CD4-positive, alpha-beta T cell treated with Interleukin-1 beta for 1 hour (primary cell): ENCODE results near the gene NCCRP1.

Experiments
- DNase-seq, 2 donors: peaks; one replicate each; pipeline ENCODE4 v3.0.0-alpha.2; 2020 to 2022

NCCRP1 gene

DNA sequence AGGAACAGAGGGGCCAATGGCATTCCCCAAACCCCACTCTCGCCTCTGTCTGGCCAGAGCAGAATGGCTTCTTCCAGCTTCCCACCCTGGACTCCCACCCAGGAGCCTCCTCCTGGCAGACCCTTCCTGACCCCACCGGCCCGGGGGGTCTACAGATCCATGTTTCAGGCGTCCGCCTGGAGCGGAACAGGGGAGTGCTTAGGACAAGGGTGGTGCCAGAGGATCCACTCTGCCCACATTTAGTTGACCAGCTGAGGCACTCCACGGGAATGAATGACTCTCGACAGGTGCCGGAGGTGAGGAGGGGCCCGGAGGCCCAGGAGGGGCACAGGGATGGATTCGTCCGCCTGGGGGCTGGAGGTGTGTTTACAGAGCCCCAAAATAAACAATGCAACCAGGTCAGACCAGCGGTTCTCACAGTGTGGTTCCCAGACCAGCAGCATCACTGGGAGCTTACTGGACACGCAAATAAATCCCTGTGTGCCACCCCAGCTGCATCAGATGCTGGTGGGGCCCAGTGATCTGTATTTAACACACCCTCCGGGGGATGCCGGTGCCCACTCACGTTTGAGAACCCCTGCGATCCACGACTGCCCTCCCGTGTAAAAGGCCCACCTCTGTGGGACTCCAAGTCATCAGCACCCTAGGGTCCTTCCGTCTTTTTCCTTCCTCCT is 15.1 kb upstream of the NCCRP1 start:
- no peak for DNase-seq

DNA sequence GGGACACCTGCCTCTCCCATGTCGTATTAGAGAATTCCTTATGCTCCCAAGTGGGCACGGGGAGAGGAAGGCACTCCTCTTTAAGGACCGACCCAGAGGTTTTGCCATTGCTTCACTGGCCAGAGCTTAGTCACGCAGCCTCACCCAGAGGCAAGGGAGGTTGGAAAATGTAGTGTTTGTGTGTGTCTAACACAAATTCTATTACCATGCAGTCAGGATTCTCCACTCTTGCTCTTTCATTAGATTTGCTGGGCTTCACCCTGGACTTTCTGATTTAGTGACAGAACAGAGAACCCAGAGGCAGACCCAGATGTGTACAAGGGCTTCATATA is 14.6 kb upstream of the NCCRP1 start:
- no peak for DNase-seq

DNA sequence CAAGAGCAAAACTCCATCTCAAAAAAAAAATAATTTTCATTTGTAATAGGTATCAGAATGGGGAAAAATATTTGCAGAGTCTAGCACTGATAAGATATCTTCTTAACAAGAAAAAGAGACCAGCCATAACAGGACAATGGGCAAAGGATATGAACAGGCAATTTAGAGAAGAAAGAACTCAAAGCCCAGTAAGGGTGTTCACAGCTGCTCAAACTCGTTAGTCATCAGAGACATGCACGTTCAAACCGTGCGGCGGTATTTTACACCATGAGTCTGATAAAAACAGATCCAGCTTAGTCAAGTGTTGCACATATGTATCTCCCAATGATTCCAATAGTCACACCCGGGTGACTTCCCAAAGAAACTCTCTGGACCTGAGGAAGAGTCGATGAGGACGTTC is 13.7 kb upstream of the NCCRP1 start:
- DNase-seq: no peak

DNA sequence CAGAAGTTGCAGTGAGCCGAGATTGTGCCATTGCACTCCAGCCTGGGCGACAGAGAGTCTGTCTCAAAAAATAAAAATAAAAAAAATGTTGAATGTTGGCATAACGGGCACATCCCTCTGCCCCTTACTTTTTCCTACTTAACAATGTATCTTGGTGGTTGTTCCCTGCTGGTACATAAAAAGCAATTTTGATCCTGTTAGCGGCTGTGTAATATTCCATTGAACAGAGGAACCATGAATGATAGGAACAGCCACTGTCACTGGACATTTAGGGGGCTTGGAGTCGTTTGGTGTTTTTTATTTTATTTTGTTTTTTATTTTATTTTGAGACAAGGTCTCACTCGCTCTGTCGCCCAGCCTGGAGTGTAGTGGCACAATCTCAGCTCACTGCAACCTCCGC is 10.4 kb upstream of the NCCRP1 start:
- no peak for DNase-seq

DNA sequence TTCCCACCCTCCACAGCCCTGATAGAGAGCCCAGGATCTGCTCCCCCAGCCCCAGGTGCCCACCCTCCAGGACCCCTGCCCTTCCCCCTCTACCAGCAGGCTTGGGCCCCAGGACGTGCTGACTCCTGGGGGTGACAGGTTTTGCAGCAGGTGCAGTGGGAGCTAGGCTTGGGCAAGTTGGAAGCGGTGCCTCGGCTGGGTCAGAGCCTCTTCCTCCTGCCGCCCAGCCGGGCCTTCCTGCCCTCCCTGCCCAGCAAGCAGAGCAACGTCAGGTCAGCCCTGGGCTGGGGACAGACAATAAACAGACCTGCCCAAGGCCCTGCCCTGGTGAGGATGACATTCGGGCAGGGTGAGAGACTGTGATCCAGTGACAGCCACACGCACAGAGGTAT is 9.2 kb upstream of the NCCRP1 start:
- DNase-seq: no peak

DNA sequence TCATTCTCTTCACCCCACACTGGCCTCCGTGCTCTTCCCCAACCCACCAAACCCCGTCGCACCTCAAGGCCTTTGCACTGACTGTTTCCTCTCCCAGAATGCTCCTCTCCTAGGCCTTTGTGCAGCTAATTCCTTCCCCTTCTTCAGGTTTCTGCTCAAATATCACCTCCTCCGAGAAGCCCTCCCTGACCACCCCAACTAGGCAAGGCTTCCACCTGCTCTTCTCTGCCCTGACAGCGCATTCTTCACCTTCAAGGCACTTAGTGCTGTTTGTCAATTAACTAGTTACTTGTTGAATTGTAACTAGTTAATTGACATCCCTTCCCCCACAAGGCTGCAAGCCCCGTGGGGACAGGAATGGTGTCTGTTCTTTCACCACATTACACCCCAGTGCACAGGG is 7.8 kb upstream of the NCCRP1 start:
- no peak for DNase-seq

DNA sequence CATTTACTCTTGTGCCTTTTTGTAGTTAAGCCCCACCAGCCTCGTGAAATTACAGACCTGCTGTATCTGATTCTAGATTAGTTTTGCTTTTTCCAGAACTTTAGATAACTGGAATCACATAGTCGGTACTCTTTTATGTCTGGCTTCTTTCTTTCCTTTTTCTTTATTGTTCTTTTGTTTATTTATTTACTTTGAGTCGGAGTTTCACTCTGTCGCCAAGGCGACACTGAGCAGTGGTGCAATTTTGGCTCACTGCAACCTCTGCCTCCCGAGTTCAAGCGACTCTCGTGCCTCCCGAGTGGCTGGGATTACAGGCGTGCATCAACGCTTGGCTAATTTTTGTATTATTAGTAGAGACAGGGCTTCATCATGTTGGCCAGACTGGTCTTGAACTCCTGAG is 6.0 kb upstream of the NCCRP1 start:
- DNase-seq: no peak

DNA sequence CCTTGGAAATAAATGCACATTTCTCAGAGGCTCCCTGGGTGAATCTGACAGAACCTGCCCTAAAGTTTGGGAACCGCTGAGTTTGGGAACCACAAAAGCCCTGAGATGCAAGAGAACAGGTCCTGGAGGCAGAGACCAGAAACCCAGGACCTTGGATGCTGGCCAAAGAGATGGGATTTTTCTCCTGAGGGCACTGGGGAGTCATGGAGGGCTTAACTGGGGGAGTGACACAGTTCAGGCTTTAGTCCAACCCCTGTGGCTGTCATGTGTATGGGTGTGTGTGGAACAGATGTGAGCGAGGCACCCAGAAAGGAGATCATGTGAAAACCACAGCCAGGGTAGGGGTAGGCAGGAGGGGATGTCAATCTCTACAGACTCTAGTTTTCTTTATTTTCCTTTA is 3.9 kb upstream of the NCCRP1 start:
- DNase-seq: no peak

DNA sequence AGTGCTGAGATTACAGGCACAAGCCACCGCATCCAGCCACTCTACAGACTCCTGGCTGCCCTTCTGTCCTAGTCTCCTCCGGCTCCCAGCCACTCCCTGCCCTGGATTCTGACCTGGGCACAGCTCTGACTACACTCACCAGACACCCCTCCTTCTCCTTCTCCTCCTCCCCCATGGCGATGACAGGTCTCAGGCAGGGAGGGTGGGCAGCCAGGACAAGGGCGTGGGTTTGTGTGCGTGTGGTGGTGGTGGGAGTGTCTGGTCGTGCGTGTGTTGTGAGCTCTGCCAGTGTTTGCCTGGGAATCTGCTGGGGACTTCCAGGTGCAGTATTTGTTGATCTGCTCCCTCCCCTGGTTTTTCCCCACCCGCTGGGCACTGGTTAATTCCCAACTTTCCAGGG is 3.0 kb upstream of the NCCRP1 start:
- no peak for DNase-seq

DNA sequence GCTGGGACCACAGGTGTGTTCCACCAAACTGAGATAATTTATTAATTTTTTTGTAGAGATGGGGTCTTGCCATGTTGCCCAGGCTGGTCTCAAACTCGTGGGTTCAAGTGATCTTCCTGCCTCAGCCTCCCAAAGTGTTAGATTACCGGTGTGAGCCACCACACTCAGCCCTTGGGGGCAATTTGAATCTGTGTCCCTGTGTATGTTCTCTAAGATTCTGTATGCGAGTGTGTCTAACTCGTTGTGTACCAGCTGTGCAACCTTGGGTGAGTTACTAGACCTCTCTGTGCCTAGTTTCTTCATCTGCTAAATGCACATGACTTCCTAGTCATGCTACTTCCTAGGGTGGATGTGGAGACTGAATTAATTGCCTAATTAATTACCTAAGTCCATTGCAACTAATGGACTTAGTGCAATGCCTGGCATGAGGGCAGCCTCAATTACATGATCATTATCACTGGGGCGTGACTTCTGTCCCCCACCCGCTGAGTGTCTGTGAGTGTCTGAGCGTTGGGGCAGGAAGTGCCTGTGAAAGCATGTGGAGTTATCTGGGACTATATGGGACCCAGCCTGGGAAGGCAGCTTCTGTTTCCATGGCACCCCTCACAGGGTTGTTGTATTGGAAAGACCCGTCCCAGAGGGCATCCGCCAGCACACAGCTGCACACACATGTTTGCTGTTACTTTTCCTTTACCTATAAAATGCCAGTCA is 1.8 kb upstream of the NCCRP1 start:
- DNase-seq: no peak

DNA sequence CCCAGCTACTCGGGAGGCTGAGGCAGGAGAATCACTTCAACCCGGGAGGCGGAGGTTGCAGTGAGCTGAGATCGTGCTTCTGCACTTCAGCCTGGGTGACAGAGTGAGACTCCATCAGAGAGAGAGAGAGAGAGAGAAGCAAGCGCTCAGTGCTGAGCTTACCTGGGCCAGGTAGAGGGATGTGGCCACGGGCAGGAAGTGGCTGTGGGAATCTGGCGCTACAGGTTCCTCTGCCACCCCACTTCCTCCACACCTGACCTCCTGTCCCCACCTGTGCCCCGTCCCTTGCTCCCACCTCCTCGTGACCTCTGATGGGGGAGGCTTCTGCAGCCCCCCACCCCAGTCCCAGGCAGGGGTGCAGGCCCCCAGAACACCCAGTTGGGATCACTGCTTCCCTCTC is 1.0 kb upstream of the NCCRP1 start:
- peak in 1 of 2 donors; percentile 19 for DNase-seq

DNA sequence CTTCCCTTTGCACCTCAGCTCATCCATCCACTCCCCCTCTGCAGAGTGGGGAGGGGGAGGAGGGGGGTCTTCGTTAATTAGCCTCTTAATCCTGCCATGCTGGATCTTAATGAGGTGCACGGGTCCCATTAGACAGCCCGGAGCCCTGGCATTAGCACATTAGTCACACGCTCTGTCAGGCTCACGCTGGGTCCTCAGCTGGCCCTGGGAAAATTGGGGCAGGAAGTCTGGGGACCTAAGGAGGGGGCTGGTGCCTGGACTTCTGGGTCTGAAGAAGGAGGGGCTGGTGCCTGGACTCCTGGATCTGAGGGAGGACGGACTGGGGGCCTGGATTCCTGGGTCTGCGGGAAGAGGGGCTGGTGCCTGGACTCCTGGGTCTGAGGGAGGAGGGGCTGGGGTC is 444 bp upstream of the NCCRP1 start:
- no peak for DNase-seq

DNA sequence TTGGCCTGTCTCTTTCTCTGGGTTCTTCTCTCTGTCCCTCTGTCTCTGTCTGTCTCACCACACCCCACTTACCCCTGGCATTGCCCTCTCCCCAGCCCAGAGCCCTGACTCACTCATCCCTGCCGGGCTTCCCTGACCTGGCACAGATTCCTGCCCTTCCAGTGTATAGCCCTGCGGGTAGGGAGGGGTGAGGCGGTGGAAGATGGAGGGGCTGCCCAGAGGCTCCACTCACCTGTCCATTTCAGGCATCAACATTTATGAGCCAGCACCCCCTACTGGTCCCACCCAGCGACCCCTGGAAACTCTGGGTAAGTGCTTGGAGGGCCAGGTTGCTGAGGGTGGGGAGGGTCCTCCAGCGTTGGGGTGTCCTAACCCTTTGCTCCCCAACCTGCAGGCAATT is 1.0 kb downstream of the NCCRP1 start:
- DNase-seq: no peak

DNA sequence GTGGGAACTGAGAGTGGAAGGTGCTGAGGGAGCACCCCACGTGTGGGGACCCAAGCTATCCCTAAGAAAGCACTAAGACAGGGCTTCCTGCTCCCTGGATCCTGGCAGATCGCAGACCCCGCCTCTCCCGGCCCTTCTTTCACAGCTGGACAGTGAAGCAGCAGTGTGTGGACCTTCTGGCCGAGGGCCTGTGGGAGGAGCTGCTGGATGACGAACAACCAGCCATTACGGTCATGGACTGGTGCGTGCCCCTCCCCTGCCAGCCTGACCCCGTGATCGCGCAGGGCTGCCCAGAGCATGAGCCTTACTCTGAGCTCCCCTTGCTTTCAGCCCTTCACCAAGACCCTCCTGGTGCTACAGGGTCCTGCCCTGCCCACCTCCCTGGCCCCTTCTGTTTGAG is 2.3 kb downstream of the NCCRP1 start:
- DNase-seq: no peak

DNA sequence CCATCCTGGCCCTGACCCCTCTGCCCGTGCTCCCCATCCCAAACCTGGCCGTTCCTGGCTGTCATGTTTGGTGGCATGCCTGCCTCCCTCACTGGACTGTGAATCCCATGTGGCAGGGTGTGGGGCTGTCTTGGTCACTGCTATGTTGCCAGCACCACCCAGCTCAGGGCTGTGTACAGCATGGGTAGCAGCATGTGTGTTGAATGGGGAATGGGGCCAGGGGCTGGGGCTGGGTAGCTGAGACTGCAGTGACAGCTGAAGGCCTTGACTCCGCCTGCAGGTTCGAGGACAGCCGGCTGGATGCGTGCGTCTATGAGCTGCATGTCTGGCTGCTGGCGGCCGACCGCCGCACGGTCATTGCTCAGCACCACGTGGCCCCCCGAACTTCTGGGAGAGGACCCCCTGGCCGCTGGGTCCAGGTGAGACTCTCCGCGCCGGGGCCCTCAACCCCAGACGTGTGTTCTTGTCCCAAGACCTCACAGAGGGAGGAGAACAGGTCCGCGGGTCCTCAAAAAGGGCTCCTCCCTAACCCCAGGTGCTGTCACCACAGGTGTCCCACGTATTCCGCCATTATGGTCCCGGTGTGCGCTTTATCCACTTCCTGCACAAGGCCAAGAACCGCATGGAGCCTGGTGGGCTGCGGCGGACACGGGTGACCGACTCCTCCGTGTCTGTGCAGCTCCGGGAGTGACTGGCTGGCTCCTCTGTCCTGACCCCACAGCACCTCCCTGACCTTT is 3.5 kb downstream of the NCCRP1 start:
- no peak for DNase-seq

DNA sequence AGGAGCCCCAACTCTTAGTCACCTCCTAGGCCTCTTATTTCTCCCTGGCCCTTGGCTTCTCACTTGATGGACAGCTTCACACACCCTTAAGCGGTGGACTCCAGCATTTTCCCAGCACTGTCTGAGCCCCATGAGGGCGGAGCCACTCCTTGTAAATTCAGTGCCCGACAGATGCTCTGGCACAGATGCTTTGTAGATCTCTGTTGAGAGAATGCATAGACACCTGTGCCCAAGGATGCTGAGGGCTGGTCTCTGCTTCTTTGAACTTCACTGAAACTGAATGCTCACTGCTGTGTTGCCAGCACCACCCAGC is 4.0 kb downstream of the NCCRP1 start:
- DNase-seq: no peak

DNA sequence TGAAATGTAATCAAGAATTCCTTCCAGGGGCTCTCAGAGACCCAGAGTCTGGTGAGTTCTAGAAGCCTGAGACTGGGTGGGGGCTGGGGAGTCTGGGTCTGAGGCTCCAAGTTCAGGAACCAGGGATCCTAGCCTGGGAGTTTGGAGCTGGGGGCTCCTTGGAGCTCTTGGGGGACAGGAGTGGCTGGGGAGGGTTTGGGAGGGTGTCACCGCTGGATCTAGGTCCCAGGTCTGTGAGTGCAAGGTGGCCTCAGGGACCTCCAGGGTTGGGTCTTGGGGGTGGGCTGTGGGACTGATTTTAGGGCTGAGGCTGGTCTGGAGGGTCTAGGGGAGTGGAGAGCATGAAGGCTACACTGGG is 6.2 kb downstream of the NCCRP1 start:
- no peak for DNase-seq

DNA sequence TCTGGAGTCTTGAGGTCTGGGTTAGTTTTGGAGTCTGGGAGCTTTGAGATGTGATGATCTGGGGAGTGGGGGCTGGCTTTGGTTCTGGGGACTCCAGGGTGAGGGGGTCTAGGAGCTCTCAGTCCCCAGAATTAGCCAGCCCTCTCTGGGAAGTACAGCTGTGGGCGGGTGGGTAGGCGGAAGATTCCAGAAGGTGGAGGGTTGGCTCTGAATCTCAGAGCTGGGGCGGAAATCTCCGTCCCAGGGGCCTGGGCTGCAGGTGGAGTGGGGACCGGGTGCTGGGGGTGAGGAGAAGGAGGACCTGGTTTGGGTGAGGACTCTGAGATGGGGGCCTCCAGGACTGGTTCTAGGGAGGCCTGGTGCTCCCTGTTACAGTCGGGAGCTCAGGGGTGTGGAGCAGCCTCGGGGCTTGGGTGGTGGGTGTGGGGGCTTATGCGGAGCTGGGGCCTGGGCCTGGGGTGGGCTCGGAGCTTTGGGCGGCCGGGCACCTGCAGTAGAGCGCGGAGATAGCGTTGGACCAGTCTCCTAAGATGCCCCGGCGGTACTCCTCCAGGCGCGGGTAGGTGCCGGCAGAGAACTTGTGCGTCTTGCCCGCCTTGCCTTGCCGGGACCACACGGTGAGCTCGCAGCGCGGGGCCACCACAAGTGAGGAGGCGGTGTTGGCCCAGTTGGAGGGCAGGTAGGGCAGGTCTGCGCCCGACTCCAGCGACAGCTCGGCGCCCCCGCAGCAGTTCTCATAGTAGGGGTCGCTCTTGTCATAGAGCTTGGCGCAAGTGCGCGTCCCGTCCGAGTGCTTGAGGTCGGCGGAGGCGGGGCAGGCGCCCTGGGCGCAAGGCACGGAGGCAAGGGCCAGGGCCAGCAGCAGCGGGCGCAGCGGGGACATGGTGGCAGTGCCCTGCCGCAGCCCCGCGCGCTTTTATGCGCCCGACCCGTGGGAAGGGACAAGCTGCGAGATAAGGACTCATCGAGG is 6.9 kb downstream of the NCCRP1 start, which contains the start of gene SYCN:
TSS of gene SYCN (minus strand) at position 892 of the 970 bp plus-strand sequence. CDS start at position 883, 9 bp downstream.
- DNase-seq: no peak

DNA sequence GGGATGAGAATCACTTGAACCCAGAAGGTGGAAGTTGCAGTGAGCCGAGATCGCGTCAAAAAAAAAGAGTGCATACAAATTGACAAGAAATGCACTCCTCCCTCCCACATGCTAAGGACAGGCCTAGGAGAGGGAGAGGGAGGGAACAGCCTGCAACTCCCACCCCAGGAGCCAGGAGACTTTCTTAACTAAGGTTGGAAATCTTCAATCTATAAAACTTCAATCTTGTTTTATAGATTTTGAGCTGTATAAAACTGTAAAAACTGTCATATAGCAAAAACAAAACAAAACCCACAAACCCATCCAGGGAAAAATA is 8.6 kb downstream of the NCCRP1 start:
- DNase-seq: no peak

DNA sequence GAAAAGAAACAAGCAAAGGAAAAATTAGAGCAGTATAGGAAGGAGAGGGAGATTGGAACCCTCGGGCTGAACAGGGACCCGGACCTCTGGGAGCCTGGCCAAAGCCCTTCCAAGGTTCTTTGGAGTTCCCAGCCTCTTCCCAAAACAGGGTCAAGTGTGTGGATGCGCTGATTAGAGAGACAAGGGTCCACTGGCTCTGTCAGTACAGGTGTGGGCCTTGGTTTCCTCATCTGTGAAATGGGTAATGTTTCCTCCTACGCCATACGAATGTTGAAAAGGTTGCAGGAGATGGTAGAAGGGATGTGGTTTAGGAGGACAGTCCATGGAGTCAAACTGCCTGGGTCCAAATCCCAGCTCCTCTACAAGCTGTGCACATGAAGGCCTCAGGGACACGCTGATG is 9.4 kb downstream of the NCCRP1 start:
- DNase-seq: no peak

DNA sequence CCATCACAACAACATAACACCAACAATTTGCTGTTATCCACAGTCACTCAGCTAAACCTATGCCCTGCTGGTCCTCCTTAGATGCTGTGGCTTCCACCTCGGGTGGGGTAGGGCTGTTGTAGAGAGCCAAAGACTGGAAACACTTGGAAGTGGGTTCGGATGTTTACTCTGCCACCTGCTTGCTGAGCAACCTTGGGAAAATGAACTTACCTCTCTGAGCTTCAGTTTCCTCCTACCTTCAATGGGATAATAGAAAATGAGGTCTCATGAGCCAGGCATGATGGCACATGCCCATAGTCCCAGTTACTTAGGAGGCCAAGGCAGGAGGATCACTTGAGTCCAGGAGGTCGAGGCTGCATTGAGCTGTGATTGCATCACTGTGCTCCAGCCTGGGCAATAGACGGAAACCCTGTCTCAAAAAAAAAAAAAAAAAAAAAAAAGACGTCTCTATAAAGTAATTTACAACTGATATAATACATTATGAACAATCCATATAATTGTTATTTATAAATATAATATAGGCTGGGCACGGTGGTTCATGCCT is 10.6 kb downstream of the NCCRP1 start:
- no peak for DNase-seq

DNA sequence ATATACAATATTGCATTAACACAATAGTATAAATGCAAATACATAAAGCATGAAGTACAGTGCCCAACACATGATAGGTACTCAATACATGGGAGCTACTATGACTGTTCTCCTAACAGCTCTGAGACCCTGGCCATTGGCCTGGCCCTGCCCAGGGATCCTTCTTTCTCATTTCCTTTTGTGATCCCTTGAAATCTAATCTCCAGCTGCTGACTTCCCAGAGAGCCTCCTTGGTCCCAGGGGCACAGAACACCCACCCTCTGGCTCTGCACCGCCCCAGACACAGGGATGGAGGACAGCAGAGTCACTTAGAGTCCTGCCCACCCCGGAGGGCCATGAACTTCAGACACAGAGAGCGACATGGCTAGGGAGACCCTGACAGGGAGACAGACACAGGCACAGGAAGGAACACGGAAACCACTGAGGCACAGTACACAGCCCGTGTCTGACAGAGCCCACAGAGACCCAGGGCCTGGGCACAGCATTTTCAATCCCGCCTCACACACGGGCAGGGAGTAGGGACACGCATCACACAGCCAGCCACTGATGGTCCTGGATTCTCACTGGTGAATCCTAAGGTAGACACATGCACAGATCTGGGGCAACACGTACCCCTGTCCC is 11.5 kb downstream of the NCCRP1 start:
- DNase-seq: no peak

DNA sequence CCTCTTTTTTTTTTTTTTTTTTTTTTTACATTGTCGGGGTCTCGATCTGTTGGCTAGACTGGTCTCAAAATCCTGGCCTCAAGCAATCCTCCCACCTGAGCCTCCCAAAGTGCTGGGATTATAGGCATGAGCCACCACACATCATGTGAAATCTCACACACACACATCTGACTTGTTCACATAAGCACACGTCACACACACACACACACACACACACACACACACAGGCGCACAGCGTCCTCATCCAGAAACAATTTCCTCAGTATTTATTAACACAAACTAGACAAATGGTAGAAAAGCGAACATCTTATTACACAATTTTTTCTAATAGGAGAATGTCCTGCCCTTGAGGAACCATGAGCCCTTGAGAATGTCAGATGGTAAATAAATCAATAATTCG is 12.4 kb downstream of the NCCRP1 start:
- DNase-seq: no peak
